Pancreas (tissue), 10 donors: ENCODE results near the gene RHEBL1. TPM values are rescaled to one million over a fixed set of nuclear protein-coding genes. Genes with fewer than 3 reads are reported as not detected.

ENCODE experiments used
- ATAC-seq, 4 donors: fragments of 200-7000 bp; cut with Tn5 transposase; one replicate each; pipeline versions ENCODE4 v1.8.0 to v1.9.1; 2020; ENCODE audit warnings: mild to moderate bottlenecking in 4 of 4, moderate library complexity in 4 of 4
- DNase-seq, 6 donors: peaks; one replicate each; pipeline ENCODE4 v3.0.0-alpha.2; 2020
- FAIRE-seq: peaks from 2 replicates; lab custom pipeline; 2012; peaks lifted over from hg19 to GRCh38; lab: Jason Lieb, UNC
- H3K27ac ChIP-seq, 4 donors: fragments of 200-600 bp; sonication (generic); 1 replicate in 3 of 4; 2 replicates in 1 of 4; pipeline versions ENCODE4 v1.5.0 to v1.8.0; 2020
- H3K27me3 ChIP-seq, 4 donors: fragments of 200-600 bp; one replicate each; pipeline ENCODE4 v1.8.0; 2021
- H3K36me3 ChIP-seq, 3 donors: fragments of 200-600 bp; sonication (generic) in 1 of 3; one replicate each; pipeline versions ENCODE4 v1.5.0 to v1.8.0; 2020 to 2021
- H3K4me1 ChIP-seq, 3 donors: fragments of 200-600 bp; one replicate each; pipeline ENCODE4 v1.8.0; 2021
- H3K4me3 ChIP-seq, 4 donors: fragments of 200-600 bp; sonication (generic) in 2 of 4; one replicate each; pipeline versions ENCODE4 v1.5.0 to v1.8.0; 2020 to 2021
- H3K9me3 ChIP-seq, 4 donors: fragments of 200-600 bp; one replicate each; pipeline ENCODE4 v1.8.0; 2021
- CTCF ChIP-seq, 4 donors: fragments of 200-600 bp; sonication (generic) in 3 of 4; IDR thresholded peaks; one replicate each; pipeline versions ENCODE4 v1.5.0 to v1.8.0; 2021; ENCODE audit warnings: antibody characterized with exemption in 4 of 4
- WGBS, 2 donors: extraction: QIAGEN DNeasy Blood & Tissue Kit; methylation state at CpG; one replicate each; pipeline ENCODE4 v1.1.7; 2013; 5-methylcytosine and 5-hydroxymethylcytosine counted together
- intact Hi-C, 3 donors: fragments of 100-400 bp; cut with DNase I; formaldehyde crosslinking; loops; one replicate each; pipeline versions ENCODE4 v1.11.1 to v1.14.2; 2022
- polyA plus RNA-seq, 2 donors: library from polyadenylated mRNA; stranded (reverse); fragments of 200-250 nt; gene quantifications; one replicate each; pipeline ENCODE4 v1.2.3, GENCODE V29; 2013
- total RNA-seq, 6 donors: library from RNA; stranded (reverse); fragmentation: NEBNext Ultra II Directional in 4 of 6; extraction: Animal tissue kit (Norgen Biotek cat#: 25700) in 4 of 6; gene quantifications; one replicate each; pipeline versions ENCODE4 v1.2.1 to v1.2.4, GENCODE V29; 2021 to 2023
- donor health status: healthy with polysubstance abuse.
- donor health status: DM: no; HTN: no; CAD: no; lungs with moderate emphysema.
- donor health status: DM: no; HTN: no; CAD: no.
- donor health status: control.
- donor health status: control.
- donor health status: Bipolar disorder and iron deficiency.
- donor health status: DM: yes; HTN: yes; CAD: no.
- donor health status: DM: no; HTN: no; CAD: no.
- donor health status: DM: no; HTN: no; CAD: no.
- donor health status: DM: yes; HTN: yes; CAD: no.

RHEBL1 gene
- total and polyA plus RNA-seq, 8 donors: 0.14 to 0.63 (median 0.25) TPM; not detected in 3

GRCh38 chr12:49052451-49053208 lies 17.1 kb downstream of the RHEBL1 start:
- intact Hi-C loops: no loop called here
- TF ChIP-seq CTCF (IDR thresholded peaks at IDR 0.05): no peak
- H3K27ac ChIP-seq: peak overlapping the region in 1 of 4 donors; percentile 5
- peaks cover 9 to 29% (median 29%) of the 10 kb centered on the region in 3 donors for H3K4me1 ChIP-seq
- DNase-seq (no peak), ATAC-seq (no peak), FAIRE-seq (no peak)
- H3K36me3 ChIP-seq: peaks cover 12 to 61% (median 40%) of the 10 kb centered on the region in 3 donors
- H3K9me3 ChIP-seq: no peaks in the 10 kb centered on the region
- H3K4me3 ChIP-seq: no peak overlapping the region
- H3K27me3 ChIP-seq: no peaks in the 10 kb centered on the region
- 89 to 91% methylated on average over 16 of the region's 16 CpGs for WGBS, 2 donors

- Histone ChIP-seq H3K27ac (no peak overlapping the region), H3K9me3 (no peaks in the 10 kb centered on the region), H3K4me1 (peaks cover 7 to 22% (median 22%) of the 10 kb centered on the region in 3 donors), H3K27me3 (no peaks in the 10 kb centered on the region), H3K4me3 (no peak overlapping the region), H3K36me3 (peaks cover 12 to 65% (median 42%) of the 10 kb centered on the region in 3 donors)
- intact Hi-C loops: no loop called here
- DNase-seq: no peak
- TF ChIP-seq CTCF (IDR thresholded peaks at IDR 0.05): no peak
- WGBS, 2 donors: 89 to 90% methylated on average over 20 of the region's 20 CpGs
- FAIRE-seq: no peak
- ATAC-seq: no peak
These were observed 17.9 kb downstream of the RHEBL1 start for GRCh38 chr12:49051777-49052438.

- WGBS, 2 donors: 94 to 95% methylated on average over 18 of the region's 18 CpGs
- Histone ChIP-seq H3K27me3 (no peaks in the 10 kb centered on the region), H3K9me3 (no peaks in the 10 kb centered on the region), H3K4me1 (peaks cover 1 to 17% (median 17%) of the 10 kb centered on the region in 3 donors), H3K4me3 (no peak overlapping the region), H3K36me3 (peaks cover 12 to 70% (median 44%) of the 10 kb centered on the region in 3 donors), H3K27ac (no peak overlapping the region)
- FAIRE-seq (no peak), DNase-seq (no peak), ATAC-seq (no peak)
- intact Hi-C loops: no loop called here
- TF ChIP-seq CTCF (IDR thresholded peaks at IDR 0.05): no peak
These were observed 18.4 kb downstream of the RHEBL1 start for GRCh38 chr12:49051373-49051764.

GRCh38 chr12:49050507-49051372 lies 19.0 kb downstream of the RHEBL1 start:
- no peak for TF ChIP-seq CTCF (IDR thresholded peaks at IDR 0.05)
- FAIRE-seq (no peak), ATAC-seq (no peak), DNase-seq (no peak)
- no peak overlapping the region for H3K4me3 ChIP-seq
- peaks cover 0 to 11% (median 11%) of the 10 kb centered on the region in 3 donors for H3K4me1 ChIP-seq
- WGBS, 2 donors: 86 to 96% methylated on average over 13 of the region's 13 CpGs
- no peaks in the 10 kb centered on the region for H3K9me3 ChIP-seq
- H3K36me3 ChIP-seq: peaks cover 12 to 77% (median 49%) of the 10 kb centered on the region in 3 donors
- no peak overlapping the region for H3K27ac ChIP-seq
- no peaks in the 10 kb centered on the region for H3K27me3 ChIP-seq
- intact Hi-C loops: no loop called here
